T-cell (primary cell): ENCODE measurements around the gene KATNAL2. TPM values are rescaled to one million over a fixed set of nuclear protein-coding genes. Genes with fewer than 3 reads are reported as not detected.

Experiments
- ATAC-seq, 4 experiments: fragments of 200-7000 bp in 3 of 4; fragments of 150-1000 bp in 1 of 4; cut with Tn5 transposase; replicated peaks in 1 of 4; 1 replicate in 3 of 4; 2 replicates in 1 of 4; pipeline ENCODE4 v1.10.0; 2021; ENCODE audit warnings: moderate library complexity in 3 of 4, mild to moderate bottlenecking in 2 of 4, moderate number of reproducible peaks in 1 of 4
- CTCF ChIA-PET, 2 donors: fragments of 300-600 bp; sonication (Branson Sonifier 250); formaldehyde crosslinking; loops; one replicate each; lab custom pipeline; 2022; ENCODE audit warnings: antibody characterized with exemption in 2 of 2; lab: Charles Lee
- POLR2A ChIA-PET, 2 donors: fragments of 300-600 bp; sonication (Branson Sonifier 250); formaldehyde crosslinking; loops; one replicate each; lab custom pipeline; 2022; ENCODE audit warnings: antibody characterized with exemption in 2 of 2; lab: Charles Lee
- DNase-seq, 35 experiments: peaks; one replicate each; pipeline versions ENCODE4 v3.0.0 to v3.0.0-alpha.2; 2013 to 2023
- H3K27ac ChIP-seq: one replicate; pipeline ENCODE4 v1.5.1; 2013; ENCODE audit warnings: low read length
- H3K27me3 ChIP-seq, 2 experiments: replicated peaks in 1 of 2; 1 replicate in 1 of 2; 2 replicates in 1 of 2; pipeline versions ENCODE4 v1.6.1 to v1.7.0; 2013; ENCODE audit warnings: low read length in 1 of 2, mixed read lengths in 1 of 2; ENCODE audit not compliant: control insufficient read depth in 2 of 2, insufficient read depth in 2 of 2; ENCODE audit errors: extremely low read depth in 1 of 2
- H3K36me3 ChIP-seq, 2 donors: 1 replicate in 1 of 2; 2 replicates in 1 of 2; pipeline versions ENCODE4 v1.6.1 to v1.7.0; 2013; ENCODE audit warnings: low read length in 1 of 2; ENCODE audit not compliant: control insufficient read depth in 2 of 2, insufficient read depth in 1 of 2; ENCODE audit errors: extremely low read depth in 1 of 2
- H3K4me1 ChIP-seq, 2 experiments: 1 replicate in 1 of 2; 2 replicates in 1 of 2; pipeline versions ENCODE4 v1.6.1 to v1.7.0; 2013; ENCODE audit warnings: low read length in 2 of 2, mixed read lengths in 1 of 2; ENCODE audit not compliant: insufficient read depth in 2 of 2, control insufficient read depth in 1 of 2; ENCODE audit errors: extremely low read depth in 1 of 2
- H3K4me3 ChIP-seq, 2 donors: 1 replicate in 1 of 2; 2 replicates in 1 of 2; pipeline versions ENCODE4 v1.5.1 to v1.7.0; 2013; ENCODE audit warnings: mild to moderate bottlenecking in 2 of 2, low read length in 1 of 2, moderate library complexity in 1 of 2; ENCODE audit not compliant: control insufficient read depth in 1 of 2; ENCODE audit errors: extremely low read depth in 1 of 2
- H3K9me3 ChIP-seq: 2 replicates; pipeline ENCODE4 v1.7.0; 2013
- H3K27ac Mint-ChIP-seq, 2 donors: one replicate each; pipeline ENCODE4 v1.8.0; 2020 to 2021; ENCODE audit warnings: mild to moderate bottlenecking in 2 of 2, mixed read lengths in 2 of 2
- H3K27me3 Mint-ChIP-seq, 2 donors: one replicate each; pipeline ENCODE4 v1.8.0; 2021 to 2022; ENCODE audit warnings: mixed read lengths in 2 of 2
- H3K36me3 Mint-ChIP-seq: one replicate; pipeline ENCODE4 v1.8.0; 2021; ENCODE audit warnings: mixed read lengths
- H3K4me1 Mint-ChIP-seq, 3 donors: one replicate each; pipeline ENCODE4 v1.8.0; 2020 to 2022; ENCODE audit warnings: mixed read lengths in 3 of 3, mild to moderate bottlenecking in 1 of 3
- H3K4me3 Mint-ChIP-seq, 3 donors: one replicate each; pipeline ENCODE4 v1.8.0; 2020 to 2022; ENCODE audit warnings: mild to moderate bottlenecking in 3 of 3, mixed read lengths in 3 of 3, moderate library complexity in 3 of 3
- H3K9me3 Mint-ChIP-seq, 3 donors: one replicate each; pipeline ENCODE4 v1.8.0; 2020 to 2022; ENCODE audit warnings: mixed read lengths in 3 of 3
- WGBS: methylation state at CpG from one replicate; pipeline ENCODE4 v1.1.5; 2013; ENCODE audit warnings: missing lambda C conversion rate; ENCODE audit not compliant: insufficient coverage; 5-methylcytosine and 5-hydroxymethylcytosine counted together
- total RNA-seq, 35 experiments: library from RNA in 6 of 35; stranded (reverse) in 6 of 35; fragments of 120-200 nt in 1 of 35; gene quantifications; one replicate each; pipeline versions ENCODE4 v1.2.1 to v1.2.4 and lab custom pipeline; 2013 to 2026

The KATNAL2 gene
- total RNA-seq, 5 donors from 2014 or later (not counting 1 experiment from before 2014, with no cell fraction given) = 0.53 to 1.7 (median 0.99) TPM; not detected in 1

GRCh38 chr18:47121146-47121545 is 203.7 kb downstream of the KATNAL2 start:
- Histone ChIP-seq H3K27me3 (no peaks in the 10 kb centered on the region), H3K36me3 (peaks cover 0 to 8% of the 10 kb centered on the region in 2 donors), H3K4me3 (no peak overlapping the region), H3K9me3 (no peaks in the 10 kb centered on the region), H3K27ac (no peak overlapping the region), H3K4me1 (no peaks in the 10 kb centered on the region)
- Mint-ChIP-seq H3K9me3 (no peaks in the 10 kb centered on the region), H3K4me1 (peaks cover 0 to 5% (median 3%) of the 10 kb centered on the region in 3 donors), H3K27me3 (no peaks in the 10 kb centered on the region), H3K36me3 (peaks cover 57% of the 10 kb centered on the region), H3K4me3 (no peak overlapping the region), H3K27ac (no peak overlapping the region)
- 100% methylated on average over 1 of the region's 3 CpGs for WGBS
- DNase-seq = no peak
- ChIA-PET POLR2A (no interaction called here), CTCF (no interaction called here)
- no peak for ATAC-seq

- H3K4me3 ChIP-seq = no peak overlapping the region
- POLR2A ChIA-PET = no interaction called here
Measured at GRCh38 chr18:47141289-47141688, 223.9 kb downstream of the KATNAL2 start.

GRCh38 chr18:47143153-47143552 is 225.8 kb downstream of the KATNAL2 start:
- CTCF ChIA-PET = interaction anchor here in 1 of 2 donors (0.6 kb wide), 1 partner anchor 1477 kb away, joined by 3 read pairs; no protein-coding TSS in a partner anchor
- Mint-ChIP-seq H3K4me3 (no peak overlapping the region), H3K9me3 (no peaks in the 10 kb centered on the region), H3K4me1 (peaks cover 40 to 49% (median 43%) of the 10 kb centered on the region in 3 donors), H3K36me3 (peaks cover 34% of the 10 kb centered on the region), H3K27ac (no peak overlapping the region), H3K27me3 (no peaks in the 10 kb centered on the region)
- WGBS = no CpG with 5 or more reads among the region's 5 CpGs
- POLR2A ChIA-PET = no interaction called here
- DNase-seq (no peak), ATAC-seq (no peak)
- Histone ChIP-seq H3K4me3 (no peak overlapping the region), H3K4me1 (no peaks in the 10 kb centered on the region), H3K9me3 (no peaks in the 10 kb centered on the region), H3K27me3 (no peaks in the 10 kb centered on the region), H3K27ac (no peak overlapping the region), H3K36me3 (peaks cover 0 to 6% of the 10 kb centered on the region in 2 donors)

More at GRCh38 chr18:47141289-47141688, 223.9 kb downstream of the KATNAL2 start:
- peaks cover 31 to 34% (median 32%) of the 10 kb centered on the region in 3 donors for H3K4me1 Mint-ChIP-seq
- Histone ChIP-seq H3K4me1 (no peaks in the 10 kb centered on the region), H3K27me3 (no peaks in the 10 kb centered on the region), H3K9me3 (no peaks in the 10 kb centered on the region), H3K27ac (no peak overlapping the region), H3K36me3 (peaks cover 0 to 10% of the 10 kb centered on the region in 2 donors)
- no peaks in the 10 kb centered on the region for H3K27me3 Mint-ChIP-seq
- peaks cover 37% of the 10 kb centered on the region for H3K36me3 Mint-ChIP-seq
- no peak overlapping the region for H3K4me3 Mint-ChIP-seq
- DNase-seq = no peak
- no peaks in the 10 kb centered on the region for H3K9me3 Mint-ChIP-seq
- ATAC-seq = no peak
- CTCF ChIA-PET = no interaction called here
- peak overlapping the region in 1 of 2 donors; percentile 6 for H3K27ac Mint-ChIP-seq

- H3K36me3 ChIP-seq = peaks cover 0 to 6% of the 10 kb centered on the region in 2 donors
- no peaks in the 10 kb centered on the region for H3K27me3 ChIP-seq
- H3K27me3 Mint-ChIP-seq = no peaks in the 10 kb centered on the region
- H3K36me3 Mint-ChIP-seq = peaks cover 28% of the 10 kb centered on the region
- no peak overlapping the region for H3K27ac ChIP-seq
- H3K4me3 Mint-ChIP-seq = no peak overlapping the region
- H3K4me1 Mint-ChIP-seq = peaks cover 43 to 56% (median 46%) of the 10 kb centered on the region in 3 donors
- ATAC-seq (no peak), DNase-seq (no peak)
- no CpG with 5 or more reads among the region's 4 CpGs for WGBS
- no peaks in the 10 kb centered on the region for H3K9me3 ChIP-seq
- H3K4me3 ChIP-seq = no peak overlapping the region
- CTCF ChIA-PET = interaction anchor here in 1 of 2 donors (0.6 kb wide), 2 partner anchors 575 to 1478 kb away, joined by 3 to 6 read pairs; no protein-coding TSS in a partner anchor
- no peak overlapping the region for H3K27ac Mint-ChIP-seq
- H3K4me1 ChIP-seq = no peaks in the 10 kb centered on the region
- POLR2A ChIA-PET = interaction anchor here in 1 of 2 donors (0.7 kb wide), 1 partner anchor 1763 kb away, joined by 4 read pairs; no protein-coding TSS in a partner anchor
- H3K9me3 Mint-ChIP-seq = no peaks in the 10 kb centered on the region
Measured at GRCh38 chr18:47143899-47144485, 226.6 kb downstream of the KATNAL2 start.

- WGBS = no CpG with 5 or more reads among the region's 3 CpGs
- H3K9me3 ChIP-seq = no peaks in the 10 kb centered on the region
- CTCF ChIA-PET = no interaction called here
Measured at GRCh38 chr18:47146206-47146605, 228.8 kb downstream of the KATNAL2 start.

GRCh38 chr18:47149457-47150028 is 232.1 kb downstream of the KATNAL2 start:
- Histone ChIP-seq H3K36me3 (peaks cover 0 to 10% of the 10 kb centered on the region in 2 donors), H3K4me1 (peaks cover 5 to 21% of the 10 kb centered on the region in 2 experiments), H3K9me3 (no peaks in the 10 kb centered on the region), H3K4me3 (peak overlapping the region; percentile 76 to 91), H3K27me3 (no peaks in the 10 kb centered on the region), H3K27ac (peak overlapping the region; percentile 77)
- Mint-ChIP-seq H3K27ac (peak overlapping the region; percentile 96 to 98), H3K36me3 (peaks cover 12% of the 10 kb centered on the region), H3K27me3 (no peaks in the 10 kb centered on the region), H3K4me1 (peaks cover 61 to 65% (median 65%) of the 10 kb centered on the region in 3 donors), H3K9me3 (no peaks in the 10 kb centered on the region), H3K4me3 (peak overlapping the region; percentile 94 to 98 (median 97))
- 40% methylated on average over 9 of the region's 12 CpGs for WGBS
- no peak for DNase-seq
- ChIA-PET CTCF (interaction anchor here in 1 of 2 donors (0.7 to 1.4 kb wide), 3 partner anchors 48 to 599 kb away, joined by 3 to 4 read pairs (median 3); no protein-coding TSS in a partner anchor), POLR2A (no interaction called here)
- no peak for ATAC-seq

More at GRCh38 chr18:47146206-47146605, 228.8 kb downstream of the KATNAL2 start:
- ATAC-seq (no peak), DNase-seq (no peak)
- Histone ChIP-seq H3K4me3 (no peak overlapping the region), H3K36me3 (peaks cover 0 to 6% of the 10 kb centered on the region in 2 donors), H3K27ac (no peak overlapping the region), H3K27me3 (no peaks in the 10 kb centered on the region), H3K4me1 (peaks cover 3 to 13% of the 10 kb centered on the region in 2 experiments)
- POLR2A ChIA-PET = no interaction called here
- H3K36me3 Mint-ChIP-seq = peaks cover 19% of the 10 kb centered on the region
- no peak overlapping the region for H3K27ac Mint-ChIP-seq
- H3K27me3 Mint-ChIP-seq = no peaks in the 10 kb centered on the region
- peaks cover 62 to 73% (median 68%) of the 10 kb centered on the region in 3 donors for H3K4me1 Mint-ChIP-seq
- H3K9me3 Mint-ChIP-seq = no peaks in the 10 kb centered on the region
- H3K4me3 Mint-ChIP-seq = no peak overlapping the region
